PC-3 (cell line): Measurements from ENCODE around the gene SSBP2.

Source experiments
- EZH2 ChIP-seq: fragments of 300-600 bp; sonication (generic); IDR thresholded peaks from one replicate; pipeline ENCODE4 v1.6.1; 2017; ENCODE audit warnings: antibody characterized with exemption, mild to moderate bottlenecking, low read length; ENCODE audit not compliant: unreplicated experiment
- TF ChIP-seq, protein P1 (sequence below): fragments of 300-600 bp; sonication (generic); conservative IDR thresholded peaks from 2 replicates; pipeline ENCODE4 v1.5.1; 2017; ENCODE audit warnings: antibody characterized with exemption, low read depth, mild to moderate bottlenecking, low read length

DNA sequence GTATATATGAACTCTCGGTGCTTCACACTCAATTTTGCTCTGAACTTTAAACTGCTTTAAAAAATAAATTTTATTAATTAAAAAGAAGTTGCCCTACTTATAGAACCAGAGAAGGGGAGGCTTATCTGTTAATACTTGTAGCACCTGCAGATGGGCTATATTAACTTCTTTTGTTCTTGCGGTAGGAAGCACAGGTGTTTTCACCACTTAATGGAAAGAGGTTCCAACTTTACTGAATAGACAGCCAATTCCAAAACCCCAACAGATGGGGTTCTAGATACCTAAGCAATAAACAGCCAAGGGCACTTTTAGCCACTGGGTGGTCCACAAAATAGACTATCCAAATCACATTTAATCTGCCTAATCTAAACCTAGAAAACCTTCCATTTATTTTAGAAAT, 65.4 kb downstream of the SSBP2 start:
- TF ChIP-seq, protein P1, sequence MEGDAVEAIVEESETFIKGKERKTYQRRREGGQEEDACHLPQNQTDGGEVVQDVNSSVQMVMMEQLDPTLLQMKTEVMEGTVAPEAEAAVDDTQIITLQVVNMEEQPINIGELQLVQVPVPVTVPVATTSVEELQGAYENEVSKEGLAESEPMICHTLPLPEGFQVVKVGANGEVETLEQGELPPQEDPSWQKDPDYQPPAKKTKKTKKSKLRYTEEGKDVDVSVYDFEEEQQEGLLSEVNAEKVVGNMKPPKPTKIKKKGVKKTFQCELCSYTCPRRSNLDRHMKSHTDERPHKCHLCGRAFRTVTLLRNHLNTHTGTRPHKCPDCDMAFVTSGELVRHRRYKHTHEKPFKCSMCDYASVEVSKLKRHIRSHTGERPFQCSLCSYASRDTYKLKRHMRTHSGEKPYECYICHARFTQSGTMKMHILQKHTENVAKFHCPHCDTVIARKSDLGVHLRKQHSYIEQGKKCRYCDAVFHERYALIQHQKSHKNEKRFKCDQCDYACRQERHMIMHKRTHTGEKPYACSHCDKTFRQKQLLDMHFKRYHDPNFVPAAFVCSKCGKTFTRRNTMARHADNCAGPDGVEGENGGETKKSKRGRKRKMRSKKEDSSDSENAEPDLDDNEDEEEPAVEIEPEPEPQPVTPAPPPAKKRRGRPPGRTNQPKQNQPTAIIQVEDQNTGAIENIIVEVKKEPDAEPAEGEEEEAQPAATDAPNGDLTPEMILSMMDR: no peak
- TF ChIP-seq EZH2: no peak
